SHP77 (cell line): ENCODE results near the gene TRANK1.
"Not testable (repeated sequence)": the region's sequence is repeated elsewhere in the genome, so short reads cannot be mapped to it uniquely, and the experiment has no call there.

Source experiments
- DNase-seq, 2 experiments: peaks; one replicate each; lab custom pipeline; 2025; lab: John Stamatoyannopoulos, UW

TRANK1 gene

GRCh38 chr3:36919439-36920160 is 25.3 kb downstream of the TRANK1 start:
- no peak for DNase-seq

- DNase-seq = no peak
Measured at GRCh38 chr3:36918050-36918449, 26.8 kb downstream of the TRANK1 start.

- DNase-seq = no peak
Measured at GRCh38 chr3:36911990-36912804, 32.7 kb downstream of the TRANK1 start.

- DNase-seq = no peak
Measured at GRCh38 chr3:36909666-36910065, 35.2 kb downstream of the TRANK1 start.

DNA sequence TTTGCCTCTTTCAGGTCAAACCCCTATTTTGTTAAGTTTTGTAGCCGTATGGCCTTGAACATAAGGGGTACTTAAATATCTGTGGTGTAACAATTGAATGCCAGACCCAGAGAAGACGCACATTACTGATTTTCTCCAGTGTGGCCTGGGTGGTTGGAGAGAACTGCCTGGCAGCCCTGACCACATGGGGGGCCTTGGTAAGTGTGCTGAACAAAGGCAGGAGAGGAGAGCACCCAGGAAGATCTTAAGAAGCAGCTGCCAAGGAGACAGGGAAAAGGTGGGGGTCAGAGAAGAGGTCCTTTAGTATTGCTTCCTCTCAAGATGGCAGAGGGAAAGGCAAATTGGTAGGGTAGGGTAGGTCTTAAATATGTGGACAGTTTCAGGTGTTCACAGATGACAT is 35.7 kb downstream of the TRANK1 start:
- no peak for DNase-seq

DNA sequence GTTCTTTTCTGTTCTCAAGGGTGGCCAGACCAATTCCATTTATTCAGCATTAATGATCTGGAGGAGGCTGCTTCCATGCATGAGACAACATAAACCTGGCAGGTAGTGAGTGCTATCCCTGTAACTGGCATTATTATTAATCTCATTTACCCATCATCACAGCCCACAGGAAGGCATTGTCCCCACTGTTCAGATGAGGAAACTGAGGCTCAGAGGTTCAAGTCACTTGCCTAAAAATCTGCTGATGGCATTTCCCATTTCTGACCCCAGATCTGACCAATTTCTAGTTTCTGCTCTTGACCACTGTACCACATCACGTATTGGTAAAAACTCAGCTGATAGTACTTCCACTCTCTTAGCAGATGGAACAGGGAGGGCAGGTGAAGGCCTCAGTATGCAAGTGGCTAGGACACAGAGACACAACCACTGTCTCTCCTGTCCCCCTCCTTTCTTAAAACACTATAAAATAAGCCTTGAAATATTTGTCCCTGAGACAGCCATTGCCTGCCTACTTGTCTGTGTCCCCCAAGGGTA is 36.1 kb downstream of the TRANK1 start:
- DNase-seq = no peak

DNA sequence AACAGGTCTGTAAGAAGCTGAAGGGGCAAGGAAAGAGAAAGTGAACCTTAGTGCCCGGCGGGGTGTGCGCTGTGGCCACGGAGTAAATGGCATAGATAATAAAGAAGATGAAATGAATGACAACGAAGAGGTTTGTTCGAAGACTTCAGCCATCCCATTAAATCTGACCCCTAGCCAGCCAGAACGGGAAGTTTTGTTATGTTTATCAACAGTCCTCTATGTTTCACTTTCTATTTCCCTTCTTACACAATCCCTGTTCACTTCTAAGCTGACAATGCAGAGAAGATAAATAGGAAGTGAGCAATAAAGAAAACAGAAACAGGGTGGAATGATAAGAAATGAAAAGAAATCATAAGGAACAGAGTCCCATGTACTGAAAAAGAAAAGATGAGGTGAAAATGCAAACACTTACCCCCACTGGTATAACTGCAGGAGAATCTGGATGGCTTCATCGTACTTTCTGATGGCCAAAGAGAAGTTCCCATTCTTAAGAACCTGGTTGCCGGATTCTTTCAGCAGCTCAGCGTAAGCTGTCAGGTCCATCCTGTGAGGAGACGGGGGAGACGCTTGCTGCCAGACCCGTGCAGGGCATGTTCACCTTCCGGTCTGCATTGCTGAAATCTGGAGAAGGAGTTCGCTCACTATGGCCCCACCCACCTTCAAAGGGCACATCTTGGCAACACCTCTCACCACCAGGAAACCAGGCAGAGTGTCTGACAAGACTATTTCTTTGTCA is 36.8 kb downstream of the TRANK1 start:
- DNase-seq = no peak

GRCh38 chr3:36906504-36907149 is 38.2 kb downstream of the TRANK1 start:
- no peak for DNase-seq

- no peak for DNase-seq
Measured at GRCh38 chr3:36905545-36905944, 39.3 kb downstream of the TRANK1 start.

DNA sequence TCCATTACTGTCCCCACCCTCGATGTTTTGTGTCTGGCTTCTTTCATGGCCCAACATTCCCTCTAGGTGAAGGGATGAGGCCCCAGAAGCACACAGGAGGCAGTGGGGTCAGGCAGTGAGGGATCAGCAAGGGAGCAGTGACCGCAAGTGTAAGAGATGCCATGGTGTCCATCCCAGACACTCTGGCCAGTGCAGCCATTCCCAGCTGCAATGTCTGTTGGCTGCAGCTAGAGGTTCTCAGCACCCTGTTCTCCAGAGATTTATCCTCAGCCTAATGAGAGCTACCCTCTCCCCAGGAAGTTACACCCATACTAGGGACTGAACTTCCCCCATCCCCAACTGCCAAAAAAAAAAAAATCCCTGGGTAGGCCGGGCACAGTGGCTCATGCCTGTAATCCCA is 40.2 kb downstream of the TRANK1 start:
- no peak for DNase-seq

GRCh38 chr3:36904065-36904464 is 40.8 kb downstream of the TRANK1 start:
- not testable (repeated sequence) for DNase-seq

DNA sequence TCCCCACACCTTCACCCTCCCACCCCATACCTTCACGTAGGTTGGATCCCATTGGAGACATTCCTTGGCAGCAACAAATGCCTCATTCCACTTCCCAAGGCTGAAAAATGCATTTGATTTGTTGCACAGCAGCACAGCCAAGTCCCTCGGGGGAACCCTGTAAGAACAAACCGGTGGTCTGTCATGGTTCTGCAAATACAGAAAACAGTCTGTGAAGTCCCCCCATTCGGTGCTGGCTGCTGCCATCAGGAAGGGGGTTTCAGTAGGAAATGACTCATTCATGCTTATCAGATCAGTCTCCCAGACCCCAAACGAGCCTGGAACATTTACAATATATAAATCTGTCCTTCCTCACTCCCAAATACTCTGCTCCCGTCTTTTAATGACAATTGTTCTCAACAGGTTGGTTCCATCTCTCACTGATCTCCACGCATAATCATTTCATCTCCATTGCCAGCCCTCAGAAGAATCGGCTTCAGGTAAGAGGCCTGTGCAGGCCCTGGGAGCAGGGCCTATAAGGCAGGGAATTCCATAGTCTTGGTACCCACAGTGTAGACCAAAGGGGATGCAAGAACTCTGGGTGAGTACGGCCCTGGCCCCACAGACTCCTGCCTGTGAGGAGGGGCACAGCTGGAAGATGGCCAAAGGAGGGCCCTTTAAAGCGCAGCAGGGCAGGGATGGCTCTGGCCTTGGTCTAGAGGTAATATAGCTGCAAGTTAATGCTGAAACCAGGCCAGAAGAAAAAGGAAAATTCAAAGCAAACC is 41.6 kb downstream of the TRANK1 start:
- DNase-seq = no peak

DNA sequence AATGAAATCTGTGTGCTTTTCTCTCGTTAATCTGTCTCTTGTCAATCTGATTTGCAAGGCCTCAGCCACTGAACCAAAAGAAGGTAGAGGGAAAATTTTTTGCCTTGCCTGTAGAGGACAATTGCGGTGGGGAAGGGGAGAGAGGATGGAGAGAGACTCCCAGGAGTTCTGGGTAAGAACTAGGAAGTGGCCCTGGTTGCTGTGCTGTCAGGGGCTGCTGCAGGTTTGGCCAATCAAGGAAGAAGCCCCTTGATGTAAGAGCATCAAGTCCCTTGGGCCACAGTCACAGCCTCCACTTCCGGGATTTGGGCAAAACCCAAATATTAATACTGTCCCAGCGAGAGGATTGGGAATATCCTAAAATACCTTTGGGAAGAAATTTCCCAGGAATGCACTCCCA is 43.3 kb downstream of the TRANK1 start:
- DNase-seq = no peak

DNA sequence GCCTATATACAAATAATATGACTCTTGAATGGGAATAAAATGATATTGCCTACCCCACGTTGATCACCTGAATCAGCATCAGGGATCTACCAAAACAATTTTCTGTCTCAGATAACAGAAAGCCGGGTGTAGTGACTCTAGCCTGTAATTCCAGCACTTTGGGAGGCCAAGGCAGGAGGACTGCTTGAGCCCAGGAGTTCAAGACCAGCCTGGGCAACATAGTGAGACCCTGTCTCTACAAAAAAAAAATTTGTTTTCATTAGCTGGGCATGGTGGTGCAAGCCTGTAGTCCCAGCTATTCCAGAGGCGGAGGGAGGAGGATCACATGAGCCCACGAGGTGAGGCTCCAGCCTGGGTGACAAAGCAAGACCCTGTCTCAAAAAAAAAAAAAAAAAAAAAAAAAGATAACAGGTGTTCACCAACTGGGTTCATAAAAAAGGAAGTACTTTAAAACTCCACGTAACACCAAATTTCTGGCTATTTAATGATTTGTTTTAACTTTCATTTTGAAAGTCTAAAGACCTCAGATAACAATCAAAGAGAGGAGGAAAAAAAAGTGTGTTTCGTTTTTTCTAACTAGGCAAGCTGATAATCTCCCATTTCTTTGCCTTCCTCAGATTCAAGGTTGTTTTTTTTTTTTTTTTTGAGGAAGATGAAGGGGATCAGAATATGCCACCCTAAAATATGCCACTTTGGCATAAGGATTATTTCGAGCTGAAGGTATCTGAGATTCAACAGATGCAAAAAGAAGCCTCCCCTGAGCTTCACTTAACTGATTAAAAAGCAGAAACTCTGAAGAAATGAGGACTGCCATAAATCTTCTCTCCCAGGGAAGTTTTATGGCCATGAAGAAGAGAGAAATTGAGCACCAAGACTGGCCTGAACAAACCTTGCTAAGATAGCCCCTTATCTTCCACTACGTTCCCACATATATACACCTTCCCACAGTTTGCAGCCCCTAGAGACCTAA is 44.1 kb downstream of the TRANK1 start:
- DNase-seq = no peak

GRCh38 chr3:36895496-36896409 is 49.1 kb downstream of the TRANK1 start:
- DNase-seq = no peak

GRCh38 chr3:36894914-36895313 is 49.9 kb downstream of the TRANK1 start:
- DNase-seq = no peak

DNA sequence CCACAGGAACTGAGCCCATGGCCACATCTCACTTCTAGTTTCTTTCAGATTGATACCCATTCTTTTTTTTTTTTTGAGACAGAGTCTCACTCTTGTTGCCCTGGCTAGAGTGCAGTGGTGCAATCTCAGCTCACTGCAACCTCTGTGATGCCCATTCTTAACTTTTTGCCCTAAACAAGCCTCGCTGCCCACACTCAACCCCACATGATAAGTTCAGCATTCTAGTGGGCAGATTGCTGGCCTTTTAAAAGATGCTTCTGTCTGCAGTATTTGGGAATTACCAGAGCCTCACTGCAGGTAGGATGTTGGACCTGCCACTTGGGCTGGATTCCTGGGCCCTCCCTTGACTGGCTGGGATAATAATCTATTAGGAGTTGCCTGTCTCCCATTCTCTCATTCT is 51.0 kb downstream of the TRANK1 start:
- DNase-seq = no peak

DNA sequence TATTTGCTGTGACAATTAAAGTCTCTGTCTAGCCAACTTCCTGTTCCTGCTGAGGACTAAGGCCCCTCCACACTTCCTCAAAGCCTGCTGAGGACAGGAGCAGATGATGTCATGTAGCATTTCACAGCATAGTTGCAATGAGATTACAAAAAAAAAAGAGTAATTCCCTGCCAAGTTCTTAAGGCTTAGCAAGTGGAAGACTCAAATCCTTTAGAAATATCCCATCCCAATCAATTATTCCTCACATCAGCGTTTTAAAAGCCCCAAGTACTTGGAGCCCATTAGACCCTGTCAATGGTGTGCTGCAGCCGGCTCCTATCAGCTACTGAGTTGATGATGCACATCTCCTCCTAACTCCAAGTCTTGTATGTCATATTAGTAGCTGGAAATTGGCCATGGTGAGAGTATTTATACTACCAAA is 51.7 kb downstream of the TRANK1 start:
- no peak for DNase-seq
